ENCODE data around the gene FCHO2.

FCHO2 gene

GRCh38 chr5:73044546-73044945, 88.7 kb downstream of the FCHO2 start:
- Histone ChIP-seq H3K27me3 (ENCODE audit: control insufficient read depth, low read length) (no peaks in the 10 kb centered on the region), H3K79me2 (ENCODE audit: control insufficient read depth, low read length) (no peaks in the 10 kb centered on the region), H3K36me3 (ENCODE audit: control insufficient read depth, low read length) (no peaks in the 10 kb centered on the region), H3K4me3 (ENCODE audit: low read length) (no peak overlapping the region), H3K9me3 (ENCODE audit: control insufficient read depth, insufficient read depth, low read length) (0 out of 2 replicates have a peak, but pooled peaks cover 2% of the 10 kb centered on the region), H3F3A (ENCODE audit: control insufficient read depth, insufficient read depth) (no peaks in the 10 kb centered on the region), H3K9me2 (replicated peaks; ENCODE audit: control insufficient read depth, low read length) (no peaks in the 10 kb centered on the region), H3K27ac (ENCODE audit: low read depth, low read length) (no peak overlapping the region), H3K4me2 (ENCODE audit: low read length) (no peak overlapping the region), H3K4me1 (ENCODE audit: control insufficient read depth, low read length) (no peaks in the 10 kb centered on the region), H4K20me1 (ENCODE audit: control insufficient read depth, insufficient read depth, low read depth, low read length) (no peaks in the 10 kb centered on the region)
- no peak for TF ChIP-seq EZH2phosphoT487 (IDR thresholded peaks at IDR 0.05; ENCODE audit: borderline replicate concordance, low read length)

- no peaks in the 10 kb centered on the region for H4K20me1 ChIP-seq (ENCODE audit: control insufficient read depth, insufficient read depth, low read depth, low read length)
- no peak overlapping the region for H3K27ac ChIP-seq (ENCODE audit: low read depth, low read length)
- no peaks in the 10 kb centered on the region for H3K36me3 ChIP-seq (ENCODE audit: control insufficient read depth, low read length)
- H3K9me2 ChIP-seq (replicated peaks; ENCODE audit: control insufficient read depth, low read length), result no peaks in the 10 kb centered on the region
- H3K4me3 ChIP-seq (ENCODE audit: low read length), result no peak overlapping the region
- H3K9me3 ChIP-seq (ENCODE audit: control insufficient read depth, insufficient read depth, low read length), result 0 out of 2 replicates have a peak, but pooled peaks cover 2% of the 10 kb centered on the region
- H3K79me2 ChIP-seq (ENCODE audit: control insufficient read depth, low read length), result no peaks in the 10 kb centered on the region
- no peaks in the 10 kb centered on the region for H3K4me1 ChIP-seq (ENCODE audit: control insufficient read depth, low read length)
- H3F3A ChIP-seq (ENCODE audit: control insufficient read depth, insufficient read depth), result no peaks in the 10 kb centered on the region
- no peak overlapping the region for H3K4me2 ChIP-seq (ENCODE audit: low read length)
- no peaks in the 10 kb centered on the region for H3K27me3 ChIP-seq (ENCODE audit: control insufficient read depth, low read length)
- TF ChIP-seq CTCF (IDR thresholded peaks at IDR 0.05; ENCODE audit: low read depth, low read length, poor library complexity, severe bottlenecking) (no peak), EZH2phosphoT487 (IDR thresholded peaks at IDR 0.05; ENCODE audit: borderline replicate concordance, low read length) (no peak)
These were observed 89.8 kb downstream of the FCHO2 start for GRCh38 chr5:73045623-73046022.

- no peaks in the 10 kb centered on the region for H3K79me2 ChIP-seq (ENCODE audit: control insufficient read depth, low read length)
- no peaks in the 10 kb centered on the region for H3K36me3 ChIP-seq (ENCODE audit: control insufficient read depth, low read length)
- no peak overlapping the region for H3K4me2 ChIP-seq (ENCODE audit: low read length)
These were observed 105.8 kb downstream of the FCHO2 start for GRCh38 chr5:73061593-73061992.

GRCh38 chr5:73066466-73066865, 110.6 kb downstream of the FCHO2 start:
- Histone ChIP-seq H3F3A (ENCODE audit: control insufficient read depth, insufficient read depth) (no peaks in the 10 kb centered on the region), H3K9me2 (replicated peaks; ENCODE audit: control insufficient read depth, low read length) (no peaks in the 10 kb centered on the region), H3K9me3 (ENCODE audit: control insufficient read depth, insufficient read depth, low read length) (no peaks in the 10 kb centered on the region), H4K20me1 (ENCODE audit: control insufficient read depth, insufficient read depth, low read depth, low read length) (no peaks in the 10 kb centered on the region), H3K79me2 (ENCODE audit: control insufficient read depth, low read length) (no peaks in the 10 kb centered on the region), H3K27ac (ENCODE audit: low read depth, low read length) (no peak overlapping the region), H3K4me2 (ENCODE audit: low read length) (no peak overlapping the region), H3K36me3 (ENCODE audit: control insufficient read depth, low read length) (no peaks in the 10 kb centered on the region), H3K4me1 (ENCODE audit: control insufficient read depth, low read length) (no peaks in the 10 kb centered on the region), H3K4me3 (ENCODE audit: low read length) (no peak overlapping the region), H3K27me3 (ENCODE audit: control insufficient read depth, low read length) (no peaks in the 10 kb centered on the region)
- TF ChIP-seq EZH2phosphoT487 (IDR thresholded peaks at IDR 0.05; ENCODE audit: borderline replicate concordance, low read length), result no peak
- no peak for TF ChIP-seq CTCF (IDR thresholded peaks at IDR 0.05; ENCODE audit: low read depth, low read length, poor library complexity, severe bottlenecking)

More at GRCh38 chr5:73061593-73061992, 105.8 kb downstream of the FCHO2 start:
- Histone ChIP-seq H4K20me1 (ENCODE audit: control insufficient read depth, insufficient read depth, low read depth, low read length) (no peaks in the 10 kb centered on the region), H3K9me2 (replicated peaks; ENCODE audit: control insufficient read depth, low read length) (no peaks in the 10 kb centered on the region), H3F3A (ENCODE audit: control insufficient read depth, insufficient read depth) (no peaks in the 10 kb centered on the region), H3K4me1 (ENCODE audit: control insufficient read depth, low read length) (no peaks in the 10 kb centered on the region), H3K4me3 (ENCODE audit: low read length) (no peak overlapping the region), H3K9me3 (ENCODE audit: control insufficient read depth, insufficient read depth, low read length) (no peaks in the 10 kb centered on the region), H3K27me3 (ENCODE audit: control insufficient read depth, low read length) (no peaks in the 10 kb centered on the region), H3K27ac (ENCODE audit: low read depth, low read length) (no peak overlapping the region)
- TF ChIP-seq EZH2phosphoT487 (IDR thresholded peaks at IDR 0.05; ENCODE audit: borderline replicate concordance, low read length), result no peak
- TF ChIP-seq CTCF (IDR thresholded peaks at IDR 0.05; ENCODE audit: low read depth, low read length, poor library complexity, severe bottlenecking), result no peak

Measured in DOHH2 (cell line).